GM21423 (cell line): ENCODE measurements around the gene ETS1.
A peak's percentile ranks its signal among the peaks of the same experiment; 100 is the strongest.

ENCODE experiments used
- ATAC-seq: cut with Tn5 transposase; IDR thresholded peaks from one replicate; pipeline ENCODE4 v1.9.1; 2021; ENCODE audit warnings: mild to moderate bottlenecking, moderate library complexity; ENCODE audit not compliant: unreplicated experiment

The ETS1 gene

DNA sequence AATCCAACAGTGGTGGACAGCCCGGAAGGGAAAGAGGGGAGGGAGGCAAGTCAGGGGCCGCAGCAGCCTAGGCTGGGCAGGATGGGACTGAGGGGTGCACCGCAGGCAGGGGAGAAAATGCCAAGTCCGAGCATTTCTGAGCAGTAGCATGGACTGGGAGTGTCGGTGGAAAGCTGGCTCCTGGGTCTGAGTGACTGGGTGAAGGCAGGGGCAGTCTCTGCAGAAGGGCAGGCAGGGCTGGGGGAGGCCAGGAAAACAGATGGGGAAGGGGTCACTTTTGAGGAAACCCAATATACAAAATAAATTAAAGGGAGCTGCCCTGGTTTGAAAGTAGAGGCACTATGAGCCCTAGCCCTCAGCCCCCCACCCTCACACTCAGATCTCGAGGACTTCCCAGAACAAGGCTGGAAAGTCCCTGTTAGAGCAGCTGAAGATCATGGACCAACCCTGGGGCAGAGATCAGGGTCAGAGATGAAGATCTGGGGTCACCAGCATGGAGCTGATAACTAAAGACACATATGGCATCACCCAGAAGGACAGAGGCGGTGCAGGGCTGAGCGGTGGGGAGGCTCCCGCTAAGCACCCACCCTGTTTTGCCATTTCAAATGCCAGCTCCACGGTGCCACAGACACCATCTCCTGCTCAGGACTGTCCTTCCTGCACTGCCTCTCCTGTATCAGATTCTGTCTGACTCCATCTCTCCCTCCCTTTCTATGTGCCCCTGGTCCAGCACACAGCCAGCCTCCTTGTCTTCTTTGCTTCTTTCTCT, 32.4 kb upstream of the ETS1 start:
- ATAC-seq, result no peak

DNA sequence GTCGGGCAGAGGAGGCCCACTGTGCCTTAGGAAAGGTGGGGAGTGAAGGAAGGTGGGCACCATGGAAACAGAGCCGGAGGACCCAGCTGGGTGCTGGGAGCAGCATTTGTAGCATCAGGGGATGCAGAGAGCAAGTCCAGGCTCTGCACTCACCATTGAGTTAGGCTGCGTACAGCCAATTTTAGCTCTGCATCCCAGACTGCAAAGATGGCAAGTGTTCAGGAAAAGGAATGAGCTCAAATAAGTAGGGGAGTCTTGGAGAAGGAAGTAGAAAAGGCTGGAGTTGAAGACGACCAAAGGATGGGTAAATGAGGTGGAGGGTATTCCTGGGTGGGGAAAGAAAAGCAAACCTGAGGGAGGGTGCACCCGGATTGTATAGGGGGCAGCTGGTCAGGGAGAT, 31.6 kb upstream of the ETS1 start:
- ATAC-seq, result no peak

DNA sequence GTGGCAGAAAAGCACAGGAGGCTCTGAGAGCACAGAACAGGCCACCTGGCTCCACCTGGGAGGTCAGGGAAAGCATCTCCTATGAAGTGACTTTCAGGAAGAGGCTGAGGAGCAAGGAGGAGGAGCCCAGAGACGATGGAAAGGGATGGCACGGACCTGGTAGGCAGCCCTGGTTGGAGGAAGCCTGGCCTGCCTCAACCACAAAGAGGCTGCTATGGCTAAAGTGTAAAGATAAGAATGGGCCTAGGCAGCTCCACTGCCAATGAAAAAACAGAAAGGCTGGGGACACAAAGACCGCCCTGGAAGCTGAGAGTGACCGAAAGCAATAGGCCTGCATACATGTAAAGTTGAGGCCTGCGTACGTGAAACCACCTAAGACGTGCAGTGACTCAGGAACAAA, 31.2 kb upstream of the ETS1 start:
- no peak for ATAC-seq

DNA sequence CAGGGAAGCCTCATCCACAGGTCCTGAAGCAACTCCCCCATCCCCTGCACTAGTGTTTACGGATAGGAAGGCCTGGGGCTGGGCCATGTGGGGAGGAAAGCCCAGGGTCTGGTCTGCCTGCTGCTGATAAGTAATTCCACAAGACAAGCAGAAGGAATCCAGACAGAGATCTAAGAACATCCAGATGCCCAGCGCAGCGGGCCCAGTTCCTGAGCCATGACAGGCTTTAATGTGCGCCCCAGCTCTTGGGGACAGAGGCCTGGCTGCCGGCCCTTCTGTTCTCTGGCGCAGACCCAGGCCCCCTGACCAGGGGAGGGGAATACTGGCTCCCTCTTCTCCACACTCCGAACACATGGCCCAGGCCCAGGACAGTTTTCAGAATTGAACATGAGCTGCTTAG, 28.8 kb upstream of the ETS1 start:
- ATAC-seq, result no peak

DNA sequence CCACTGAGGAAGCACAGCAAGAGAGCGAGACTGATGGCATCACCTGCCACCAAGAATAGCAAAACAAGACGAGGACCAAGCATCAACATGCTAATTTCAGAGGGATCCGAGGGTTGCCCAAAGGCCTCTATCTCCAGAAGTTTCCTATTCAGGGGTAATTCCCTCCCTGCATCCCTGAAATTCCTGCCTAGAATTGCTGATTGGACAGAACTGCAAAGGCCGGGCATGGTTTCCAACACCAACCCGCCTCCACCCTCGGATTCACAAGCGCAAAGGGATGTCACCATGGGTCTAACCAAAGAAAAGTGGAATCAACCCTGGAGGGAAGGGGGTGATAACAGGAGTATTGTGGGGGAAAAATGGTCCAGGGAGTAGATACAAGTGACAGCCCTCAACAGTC, 28.3 kb upstream of the ETS1 start:
- ATAC-seq, result no peak

DNA sequence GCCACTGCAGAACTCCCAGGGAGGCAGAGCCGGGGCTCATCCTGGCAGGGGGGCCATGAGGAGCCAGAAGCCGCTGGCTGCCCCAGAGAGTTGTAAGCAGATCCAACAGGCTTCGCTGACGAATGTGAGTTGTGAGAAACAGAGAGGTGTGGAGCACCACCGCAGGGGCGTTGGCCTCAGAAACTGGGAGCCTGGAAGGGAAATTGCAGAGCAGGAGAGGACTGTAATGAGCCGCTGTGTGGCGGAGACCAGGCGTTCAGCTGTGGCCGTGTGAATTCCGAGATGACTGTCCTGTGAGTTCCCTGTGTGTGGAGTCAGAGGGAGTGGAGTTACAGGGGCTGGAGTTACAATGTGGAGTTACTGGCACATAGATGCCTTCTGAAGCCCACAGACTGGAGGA, 27.7 kb upstream of the ETS1 start:
- no peak for ATAC-seq

DNA sequence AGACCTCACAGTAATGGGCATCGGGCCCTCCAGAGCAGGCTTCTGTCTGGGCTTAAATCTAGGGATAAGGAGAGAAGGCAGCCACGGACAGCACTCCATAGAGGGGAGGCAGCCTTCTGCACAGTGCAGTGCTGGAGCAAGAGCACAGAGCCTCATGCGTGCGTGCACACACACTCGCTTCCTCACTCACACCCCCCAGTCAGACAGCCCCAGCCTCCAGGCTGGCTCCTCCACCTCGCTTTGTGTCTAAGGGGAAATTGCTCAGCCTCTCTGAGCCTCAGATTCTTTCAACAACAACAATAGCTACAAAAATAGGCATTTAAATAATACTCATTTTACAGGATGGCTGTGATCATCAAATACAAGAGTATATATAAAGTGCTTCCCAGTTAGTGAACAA, 26.7 kb upstream of the ETS1 start:
- ATAC-seq, result no peak

DNA sequence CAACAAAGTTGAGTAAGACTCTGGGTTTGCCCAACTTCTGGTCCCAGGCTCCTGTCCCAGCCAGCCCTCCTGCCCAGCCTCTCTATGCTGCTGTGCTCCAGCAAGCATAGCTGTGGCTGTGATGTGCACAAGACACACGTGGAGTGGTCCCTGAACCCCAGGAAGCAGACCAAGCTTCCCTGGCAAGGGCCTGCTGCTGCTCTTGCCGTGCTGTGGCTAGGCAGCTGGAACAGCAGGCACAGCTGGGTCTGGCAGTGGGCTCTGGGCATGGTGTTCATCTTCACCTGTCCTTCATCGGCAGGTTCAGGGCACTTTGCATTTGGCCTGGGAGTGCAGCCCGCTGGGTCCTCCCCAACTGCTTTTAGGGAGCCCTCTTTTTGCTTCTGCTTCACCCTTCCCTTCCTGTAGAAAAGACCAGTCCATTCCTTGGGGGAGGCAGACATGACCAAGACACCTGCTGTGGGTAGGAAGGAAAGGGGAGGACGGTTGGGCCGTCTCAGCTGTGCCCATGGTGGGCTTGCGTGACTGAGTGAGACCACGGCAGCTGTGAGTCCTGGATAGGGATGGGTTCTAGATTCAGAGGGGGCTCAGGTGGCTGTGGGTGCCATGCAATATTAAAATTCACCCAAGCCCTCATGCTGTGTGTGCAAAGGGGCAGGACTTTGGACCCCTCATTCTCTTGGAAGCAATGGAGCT, 26.1 kb upstream of the ETS1 start:
- ATAC-seq, result no peak

DNA sequence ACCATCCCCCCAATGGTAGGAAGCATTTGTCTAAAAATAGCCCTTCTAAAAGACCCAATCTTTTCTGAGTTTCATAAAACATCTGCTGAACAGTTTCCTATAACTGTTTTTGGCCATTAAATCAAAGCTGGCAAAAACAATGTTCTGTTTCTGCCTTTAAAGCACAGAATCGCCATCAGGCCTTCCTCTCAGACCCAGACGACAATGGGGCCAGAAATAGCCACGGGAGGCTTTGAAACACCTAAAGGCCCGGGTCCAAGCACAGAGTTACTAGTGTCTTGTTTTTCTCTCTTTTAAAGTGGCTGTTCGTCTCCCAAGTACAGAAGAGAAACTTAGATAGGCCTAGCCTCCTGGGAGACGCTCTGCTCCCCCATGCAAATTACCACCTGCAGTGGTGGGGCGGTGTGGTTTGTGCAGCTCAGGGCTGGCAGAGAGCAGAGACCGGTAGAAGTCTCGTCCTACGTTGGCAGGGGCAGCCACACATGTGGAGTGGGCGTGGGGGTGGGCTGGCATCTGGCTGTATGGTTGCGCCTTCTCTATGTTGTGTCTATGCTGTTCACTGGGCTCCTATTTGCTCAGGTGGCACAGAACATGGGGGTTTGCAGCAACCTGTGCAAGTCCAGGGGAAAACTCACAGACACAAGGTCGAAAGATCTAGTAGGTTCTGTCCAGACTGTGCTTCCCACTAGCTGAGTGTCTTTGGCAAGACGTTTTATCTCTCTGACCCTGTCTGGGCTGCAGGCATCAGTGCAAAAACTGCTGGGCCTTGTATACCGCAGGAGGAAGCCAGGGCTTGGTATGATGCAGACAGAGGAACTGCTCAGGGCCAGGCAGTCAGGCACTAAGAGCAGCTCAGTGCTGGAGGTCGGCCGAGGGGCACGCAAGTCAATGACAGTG, 23.6 kb upstream of the ETS1 start:
- peak; percentile 93 for ATAC-seq

DNA sequence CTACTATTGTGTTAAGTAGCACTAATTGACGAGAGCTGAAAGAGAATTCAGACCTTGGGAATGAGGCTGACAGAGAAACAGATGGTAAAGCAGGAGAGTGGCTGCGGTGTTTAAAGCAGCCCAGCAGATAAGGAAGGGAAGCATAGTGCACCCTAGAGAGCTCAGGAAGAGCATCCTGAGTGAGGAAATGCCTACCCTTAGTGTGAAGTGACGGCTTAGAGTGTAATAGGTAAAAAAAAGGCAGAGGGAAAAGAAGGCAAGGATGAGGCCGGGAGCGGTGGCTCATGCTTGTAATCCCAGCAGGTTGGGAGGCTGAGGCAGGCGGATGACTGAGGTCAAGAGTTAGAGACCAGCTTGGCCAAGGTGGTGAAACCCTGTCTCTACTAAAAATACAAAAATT, 22.4 kb upstream of the ETS1 start:
- ATAC-seq, result no peak

DNA sequence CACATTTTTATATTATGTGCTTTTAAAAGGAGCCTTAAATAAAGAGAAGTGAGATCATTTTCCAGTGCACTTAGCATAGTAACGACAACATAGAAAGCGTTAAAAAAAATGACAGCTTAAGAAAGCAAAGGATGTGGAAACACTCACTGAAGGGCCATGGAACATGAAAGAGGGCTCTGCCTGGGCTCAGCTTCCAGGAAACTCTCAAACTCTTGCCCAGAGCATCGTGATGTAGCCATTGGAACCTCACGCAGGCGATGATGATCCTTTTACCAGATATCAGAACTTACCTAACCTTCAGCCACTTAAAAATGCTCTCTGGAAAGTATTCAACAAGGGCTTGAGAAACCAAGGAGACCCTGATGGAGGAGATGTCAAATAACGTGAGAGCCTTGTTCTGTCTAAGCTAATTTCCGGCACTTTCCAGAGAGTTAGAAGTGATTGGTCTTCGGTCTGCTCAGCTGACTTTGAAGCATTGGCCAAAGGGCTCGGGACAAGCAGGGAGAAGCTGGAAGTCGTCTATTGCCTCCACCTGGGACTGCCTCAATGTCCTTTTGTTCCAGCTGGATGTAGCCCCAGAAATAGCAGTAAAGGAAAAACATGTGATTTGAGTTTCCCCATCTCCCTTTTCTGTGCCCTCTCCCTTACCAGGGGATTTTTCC, 21.5 kb upstream of the ETS1 start:
- no peak for ATAC-seq

DNA sequence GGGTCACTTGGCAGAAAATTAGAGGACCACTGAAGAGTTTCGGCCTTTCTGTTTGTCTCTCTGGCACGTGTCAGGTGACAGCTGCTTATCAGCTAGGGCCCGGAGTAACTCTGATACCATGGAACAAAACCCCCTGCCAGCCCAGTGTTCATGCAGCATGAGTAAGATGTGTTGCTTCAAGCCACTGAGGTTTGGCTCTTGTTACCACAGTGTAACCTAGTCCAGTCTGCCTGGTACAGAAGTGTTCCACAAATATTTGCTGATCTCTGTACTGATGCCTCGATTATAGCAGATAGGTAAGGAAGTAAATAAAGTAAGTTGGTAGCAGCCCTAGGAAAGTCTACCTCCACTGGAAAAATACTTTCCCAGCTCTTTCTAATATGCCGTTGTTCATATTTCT, 20.5 kb upstream of the ETS1 start:
- ATAC-seq, result no peak

DNA sequence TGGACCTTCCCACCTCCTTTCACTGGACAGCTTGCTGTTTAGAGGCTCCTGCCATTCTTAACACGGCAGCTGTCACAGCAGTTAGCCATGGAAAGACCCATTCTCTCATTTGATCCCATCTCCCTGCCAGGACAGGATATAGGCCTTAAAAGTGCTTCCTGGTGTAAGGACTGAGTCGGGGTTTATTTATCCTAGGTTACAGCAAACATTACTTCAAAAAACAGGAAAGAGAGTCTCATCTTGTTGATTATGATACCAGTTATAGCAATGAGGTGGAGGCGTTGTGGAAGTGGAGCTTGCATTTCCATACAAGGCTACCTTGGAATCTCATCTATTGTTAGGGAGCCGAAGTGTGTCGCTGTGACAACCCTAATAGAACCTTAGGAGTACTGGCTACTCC, 17.4 kb upstream of the ETS1 start:
- ATAC-seq, result no peak

DNA sequence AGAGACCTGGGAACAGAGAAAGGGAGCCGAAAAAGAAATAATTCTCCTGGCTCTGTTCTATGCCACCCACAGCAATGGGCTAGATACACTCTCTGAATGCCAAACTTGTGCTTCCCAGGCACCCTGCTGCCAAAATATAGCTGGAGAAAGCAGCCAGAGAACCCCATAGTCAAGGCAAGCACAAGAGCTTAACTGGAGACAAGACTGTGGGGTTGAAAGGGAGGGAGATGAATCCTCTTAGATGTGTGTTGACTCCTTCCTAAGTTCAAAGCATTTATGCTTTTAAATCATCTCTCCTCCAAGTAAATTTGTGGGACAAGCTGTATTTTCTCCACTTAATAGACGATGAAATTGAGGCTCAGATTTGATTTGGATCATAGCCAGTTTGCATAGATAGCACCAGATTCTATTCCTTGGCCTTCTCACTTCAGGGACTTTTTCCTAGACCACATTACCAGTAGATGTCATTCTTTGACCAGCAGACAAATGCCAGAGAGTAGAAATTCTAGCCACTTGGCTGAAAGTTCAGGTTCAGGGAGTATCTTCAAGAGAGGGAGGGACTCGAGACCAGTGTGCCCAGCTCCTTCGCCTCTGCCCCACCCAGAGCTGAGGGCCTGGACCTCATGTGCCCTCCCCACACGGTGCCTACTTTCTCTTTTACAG, 16.5 kb upstream of the ETS1 start:
- ATAC-seq, result peak; percentile 66

DNA sequence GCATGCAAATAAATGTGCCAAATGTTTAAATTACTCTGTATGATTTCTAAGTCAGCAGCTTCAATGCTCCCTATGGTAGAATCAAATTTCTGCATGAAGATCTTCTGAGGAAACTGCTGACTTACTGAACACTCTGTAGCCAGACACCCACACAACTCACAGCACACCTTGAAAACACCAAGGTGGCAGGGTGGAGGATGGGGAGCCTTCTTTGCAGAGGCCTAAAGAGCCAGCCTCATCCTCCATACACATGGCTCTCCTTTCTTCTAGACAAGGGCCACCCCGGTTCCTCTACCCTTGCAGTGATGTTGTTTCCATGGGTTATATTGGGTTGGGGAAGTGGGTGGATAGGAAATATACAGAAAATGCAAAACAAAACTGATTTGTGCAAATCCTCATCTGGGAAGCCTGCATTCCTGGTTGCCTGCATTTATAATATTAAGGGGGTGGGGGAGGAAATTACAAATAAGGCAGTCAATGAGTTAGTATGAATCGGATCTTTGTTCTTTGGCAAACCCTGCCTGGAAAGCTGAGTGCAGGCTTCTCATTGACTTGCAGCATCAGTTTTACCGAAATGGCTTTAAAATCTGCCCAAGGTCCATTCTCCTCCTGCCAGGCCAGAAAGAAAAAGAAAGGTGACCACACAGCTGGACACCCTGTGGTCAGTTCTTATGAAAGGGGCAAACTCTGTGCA, 15.8 kb upstream of the ETS1 start:
- ATAC-seq, result no peak

DNA sequence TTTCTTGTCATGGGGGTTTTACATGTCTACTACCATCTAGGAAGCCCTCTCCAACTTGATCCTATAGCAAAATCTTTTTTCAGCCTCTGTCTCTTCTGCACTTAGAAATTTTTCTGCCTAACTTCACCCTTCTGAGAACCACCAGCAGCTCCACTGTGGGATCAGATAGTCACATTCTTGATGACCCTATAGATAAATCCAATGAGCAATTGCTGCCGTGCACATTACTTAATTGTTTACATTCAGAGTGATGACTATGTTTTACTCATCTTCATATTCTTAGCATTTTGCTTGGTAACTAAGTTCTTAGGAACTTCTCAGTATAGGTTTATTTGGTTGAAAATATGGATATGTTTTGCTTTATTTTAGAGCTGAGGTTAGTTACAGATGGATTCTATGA, 12.4 kb upstream of the ETS1 start:
- ATAC-seq, result no peak

DNA sequence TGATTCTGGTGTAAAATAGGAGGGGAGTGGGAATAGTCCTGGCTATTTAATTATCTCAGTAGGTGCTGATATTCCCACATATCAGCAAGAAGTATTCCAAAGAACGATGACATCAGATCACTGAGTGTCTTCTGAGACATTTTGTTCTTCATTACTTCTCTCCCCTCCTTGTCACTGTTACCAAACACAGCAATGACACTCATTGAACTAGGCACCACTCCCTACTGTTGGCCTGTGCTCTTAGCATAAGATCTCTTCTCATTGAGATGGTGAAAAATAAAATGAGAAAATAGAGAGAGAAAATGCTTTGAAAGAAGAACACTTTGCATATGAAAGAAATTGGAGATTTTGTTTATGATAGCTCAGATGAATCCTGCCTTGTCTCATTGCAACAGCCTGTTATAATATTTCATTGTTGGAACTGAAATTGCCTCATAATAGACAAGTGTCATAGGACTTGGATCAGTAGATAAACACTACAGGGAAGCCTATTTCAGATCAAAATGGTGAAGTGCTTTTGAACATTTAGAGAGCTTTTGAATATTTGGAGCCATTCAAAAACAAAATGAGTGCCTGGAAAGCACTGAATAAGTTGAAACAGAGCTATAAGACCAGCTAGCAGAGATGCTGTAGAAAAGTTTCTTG, 11.3 kb upstream of the ETS1 start:
- ATAC-seq, result no peak

DNA sequence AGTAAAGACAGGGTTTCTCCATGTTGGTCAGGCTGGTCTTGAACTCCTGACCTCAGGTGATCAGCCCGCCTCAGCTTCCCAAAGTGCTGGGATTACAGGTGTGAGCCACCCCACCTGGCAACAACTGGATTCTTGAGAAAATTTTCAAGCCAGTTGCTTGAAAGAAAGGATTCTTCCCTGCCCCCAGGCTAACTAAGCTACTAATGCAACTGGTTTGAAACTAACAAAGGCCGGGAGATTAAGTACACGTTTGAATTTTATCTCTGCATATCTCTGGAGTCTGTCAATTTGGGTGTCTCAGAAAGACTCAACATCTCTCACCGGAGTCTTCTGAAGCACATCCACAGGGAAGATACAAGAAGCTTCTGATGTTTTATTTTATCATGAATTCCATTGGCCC, 10.7 kb upstream of the ETS1 start:
- ATAC-seq, result no peak

DNA sequence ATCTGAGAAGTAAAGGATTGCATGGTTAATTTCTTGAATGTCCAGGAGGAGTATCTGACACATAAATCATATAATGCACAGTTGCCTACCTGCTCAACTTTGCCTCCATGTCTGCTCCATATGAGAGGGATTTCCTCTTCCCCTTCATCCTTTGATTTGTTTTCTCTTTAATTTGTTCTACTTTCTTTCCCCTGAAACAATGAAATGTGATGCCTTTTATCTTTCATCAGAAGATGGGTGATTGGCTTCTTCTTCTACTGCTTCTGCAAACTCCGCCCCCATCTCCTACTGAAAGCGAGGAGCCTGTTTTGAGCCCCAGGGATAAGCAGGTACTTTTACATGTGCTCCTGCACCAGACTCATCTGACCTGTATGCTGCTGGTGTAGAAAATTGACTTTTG, 9.9 kb upstream of the ETS1 start:
- ATAC-seq, result no peak

DNA sequence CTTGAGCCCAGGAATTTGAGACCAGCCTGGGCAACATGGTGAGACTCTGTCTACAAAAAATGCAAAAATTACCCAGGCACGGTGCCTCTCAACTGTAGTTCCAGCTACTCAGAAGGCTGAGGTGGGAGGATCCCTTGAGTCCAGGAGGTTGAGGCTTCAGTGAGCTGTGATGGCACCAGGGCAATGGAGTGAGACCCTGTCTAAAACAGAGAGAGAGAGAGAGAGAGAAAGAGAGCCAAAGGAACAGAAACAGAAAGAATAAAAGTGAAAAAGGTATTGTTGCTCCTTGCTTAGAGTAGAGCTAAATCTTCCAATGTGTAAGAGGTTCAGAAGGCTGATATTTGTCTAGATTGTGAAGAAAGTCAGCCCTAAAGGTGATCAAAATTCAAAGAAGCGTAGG, 8.9 kb upstream of the ETS1 start:
- ATAC-seq, result no peak
